Spleen (tissue), 7 donors: ENCODE results near the gene PCDH7.

Experiments
- CTCF ChIP-seq, 11 experiments: fragments of 200-600 bp in 7 of 11; fragments of 450-650 bp in 4 of 11; sonication (generic) in 4 of 11; IDR thresholded peaks in 8 of 11; conservative IDR thresholded peaks in 3 of 11; 1 replicate in 7 of 11; 2 replicates in 4 of 11; pipeline versions ENCODE4 v1.4.0 to v1.8.0; 2016 to 2021; ENCODE audit warnings: antibody characterized with exemption in 11 of 11, inconsistent platforms in 4 of 11, mild to moderate bottlenecking in 1 of 11
- POLR2A ChIP-seq, 3 donors: fragments of 450-650 bp; IDR thresholded peaks; one replicate each; pipeline ENCODE4 v1.5.1; 2017; ENCODE audit warnings: antibody characterized with exemption in 3 of 3, mild to moderate bottlenecking in 1 of 3
- POLR2AphosphoS5 ChIP-seq, 3 donors: sonication (generic); formaldehyde crosslinking; IDR thresholded peaks; one replicate each; pipeline ENCODE4 v1.5.1; 2017; ENCODE audit warnings: antibody characterized with exemption in 3 of 3
- donor health status: DM: no; HTN: no; CAD: no; lungs with moderate emphysema.
- donor health status: DM: no; HTN: no; CAD: no.
- donor health status: DM: no; HTN: no; CAD: no.

- TF ChIP-seq POLR2AphosphoS5 (IDR thresholded peaks at IDR 0.05) = no peak
- no peak for TF ChIP-seq CTCF (IDR thresholded peaks at IDR 0.05 in 8 of 11, conservative IDR thresholded peaks at IDR 0.05 in 3 of 11)
- no peak for TF ChIP-seq POLR2A (IDR thresholded peaks at IDR 0.05)
These were observed 3.2 kb downstream of the PCDH7 start for GRCh38 chr4:30723201-30723955.
